LNCaP clone FGC (cell line): ENCODE data around the gene USP2.

Experiments used
- DNase-seq: peaks from one replicate; pipeline ENCODE4 v3.0.0-alpha.2; 2011; ENCODE audit warnings: low read depth
- H3K4me3 ChIP-seq: 2 replicates; pipeline ENCODE4 v1.5.1; 2011; ENCODE audit warnings: mild to moderate bottlenecking, low read depth, low read length, control low read depth
- TF ChIP-seq, protein P1 (sequence below): IDR thresholded peaks from 2 replicates; pipeline ENCODE4 v1.5.1; 2012; ENCODE audit warnings: mild to moderate bottlenecking; ENCODE audit not compliant: control insufficient read depth, insufficient read depth; ENCODE audit errors: extremely low read depth

Gene USP2

GRCh38 chr11:119418759-119419158 is 37.3 kb upstream of the USP2 start:
- TF ChIP-seq, protein P1, sequence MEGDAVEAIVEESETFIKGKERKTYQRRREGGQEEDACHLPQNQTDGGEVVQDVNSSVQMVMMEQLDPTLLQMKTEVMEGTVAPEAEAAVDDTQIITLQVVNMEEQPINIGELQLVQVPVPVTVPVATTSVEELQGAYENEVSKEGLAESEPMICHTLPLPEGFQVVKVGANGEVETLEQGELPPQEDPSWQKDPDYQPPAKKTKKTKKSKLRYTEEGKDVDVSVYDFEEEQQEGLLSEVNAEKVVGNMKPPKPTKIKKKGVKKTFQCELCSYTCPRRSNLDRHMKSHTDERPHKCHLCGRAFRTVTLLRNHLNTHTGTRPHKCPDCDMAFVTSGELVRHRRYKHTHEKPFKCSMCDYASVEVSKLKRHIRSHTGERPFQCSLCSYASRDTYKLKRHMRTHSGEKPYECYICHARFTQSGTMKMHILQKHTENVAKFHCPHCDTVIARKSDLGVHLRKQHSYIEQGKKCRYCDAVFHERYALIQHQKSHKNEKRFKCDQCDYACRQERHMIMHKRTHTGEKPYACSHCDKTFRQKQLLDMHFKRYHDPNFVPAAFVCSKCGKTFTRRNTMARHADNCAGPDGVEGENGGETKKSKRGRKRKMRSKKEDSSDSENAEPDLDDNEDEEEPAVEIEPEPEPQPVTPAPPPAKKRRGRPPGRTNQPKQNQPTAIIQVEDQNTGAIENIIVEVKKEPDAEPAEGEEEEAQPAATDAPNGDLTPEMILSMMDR: no peak
- H3K4me3 ChIP-seq: no peak overlapping the region
- no peak for DNase-seq

DNA sequence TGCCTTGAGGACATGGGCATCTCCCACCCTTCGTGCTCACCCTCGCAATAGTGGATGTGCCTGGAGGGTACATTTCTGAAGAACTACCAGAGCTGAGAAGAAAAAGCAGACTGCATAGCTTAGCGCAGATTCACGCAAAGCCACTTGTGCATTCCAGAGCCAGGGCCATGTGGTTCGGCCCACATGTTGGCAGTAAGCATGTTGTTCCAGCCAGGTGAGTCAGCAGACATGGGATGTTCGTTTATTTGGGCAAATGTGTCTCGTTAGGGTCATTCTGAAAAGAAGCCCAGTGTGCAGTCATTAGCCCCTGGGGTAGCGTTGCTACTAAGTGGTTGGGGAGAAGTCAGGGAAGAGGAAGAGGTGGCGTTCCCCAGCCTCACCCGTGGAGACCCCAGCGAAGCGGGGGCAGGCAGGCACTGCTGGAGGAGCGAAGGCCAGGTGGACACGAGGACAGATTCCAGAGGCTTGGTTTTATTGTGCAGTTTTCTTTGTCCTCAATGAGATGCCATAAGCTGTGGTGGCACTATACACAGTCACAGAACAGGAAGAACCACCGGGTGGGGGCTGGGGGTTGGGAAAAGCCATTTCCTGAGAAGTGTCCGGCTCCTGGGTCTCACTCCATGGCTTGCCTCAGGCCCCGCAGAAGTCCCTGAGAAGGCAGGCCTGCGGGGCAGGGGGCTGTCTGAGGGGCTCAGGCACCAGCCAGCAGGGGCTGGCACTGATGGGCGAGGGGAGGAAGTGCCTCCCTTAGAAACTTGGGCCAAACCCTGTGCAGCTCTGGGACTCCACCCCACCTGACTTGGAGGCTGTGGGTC is 36.4 kb upstream of the USP2 start:
- no peak for DNase-seq
- TF ChIP-seq, protein P1: no peak
- no peak overlapping the region for H3K4me3 ChIP-seq

GRCh38 chr11:119416606-119417580 is 35.4 kb upstream of the USP2 start:
- no peak overlapping the region for H3K4me3 ChIP-seq
- TF ChIP-seq, protein P1: no peak
- DNase-seq: no peak

- DNase-seq: no peak
- TF ChIP-seq, protein P1: no peak
- no peak overlapping the region for H3K4me3 ChIP-seq
These were observed 34.5 kb upstream of the USP2 start for GRCh38 chr11:119415966-119416365.

DNA sequence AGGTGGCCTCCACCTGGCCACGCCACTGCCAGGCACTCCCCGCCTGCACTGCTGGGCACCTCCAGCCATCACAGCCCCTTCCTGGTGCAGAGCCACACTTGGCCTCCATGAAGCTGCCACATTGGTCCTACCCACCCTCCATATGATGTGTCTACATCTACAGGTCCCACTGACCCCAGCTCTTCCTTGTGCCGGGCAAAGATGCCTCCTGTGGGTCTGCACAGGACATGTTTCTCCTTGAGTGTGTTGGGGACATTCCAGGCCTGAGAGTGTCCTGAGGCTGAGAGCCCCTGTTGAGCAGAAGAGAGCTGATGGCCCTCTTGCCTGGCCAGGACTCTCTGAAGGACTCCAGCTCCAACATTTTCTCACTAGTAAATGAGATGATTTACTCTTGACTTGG is 34.0 kb upstream of the USP2 start:
- TF ChIP-seq, protein P1: no peak

DNA sequence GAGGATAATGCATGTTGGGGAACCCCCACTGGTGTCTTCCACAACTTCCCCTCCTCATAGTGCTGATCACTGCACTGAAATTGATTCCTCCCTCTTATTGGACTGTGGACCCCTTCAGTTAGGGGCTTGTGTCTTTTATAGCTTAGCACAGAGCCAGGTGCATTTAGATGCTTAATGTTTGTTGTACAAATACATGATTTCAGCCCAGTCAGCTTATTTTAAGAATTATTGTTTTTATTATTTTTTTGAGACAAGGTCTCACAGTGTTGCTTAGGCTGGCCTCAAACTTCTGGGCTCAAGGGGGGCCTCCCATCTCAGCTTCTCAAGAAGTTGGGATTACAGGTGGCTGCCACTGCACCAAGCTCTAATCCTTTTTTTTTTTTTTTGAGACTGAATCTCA is 33.2 kb upstream of the USP2 start:
- H3K4me3 ChIP-seq: no peak overlapping the region
- TF ChIP-seq, protein P1: no peak
- DNase-seq: no peak

More for the DNA sequence above, 34.0 kb upstream of the USP2 start:
- DNase-seq: no peak
- no peak overlapping the region for H3K4me3 ChIP-seq
